Hindlimb muscle (tissue), 1 donor: ENCODE data around the gene MYCBPAP. TPM values are rescaled to one million over a fixed set of nuclear protein-coding genes. Genes with fewer than 3 reads are reported as not detected.

Source experiments
- DNase-seq: peaks from one replicate; pipeline ENCODE4 v3.0.0-alpha.2; 2013
- polyA plus RNA-seq: library from polyadenylated mRNA; unstranded; fragments of 120-200 nt; gene quantifications from one replicate; pipeline ENCODE4 v1.2.1, GENCODE V29; 2013; ENCODE audit not compliant: insufficient read length

Gene MYCBPAP
- polyA plus RNA-seq, 1 donor, result 1.0 TPM

DNA sequence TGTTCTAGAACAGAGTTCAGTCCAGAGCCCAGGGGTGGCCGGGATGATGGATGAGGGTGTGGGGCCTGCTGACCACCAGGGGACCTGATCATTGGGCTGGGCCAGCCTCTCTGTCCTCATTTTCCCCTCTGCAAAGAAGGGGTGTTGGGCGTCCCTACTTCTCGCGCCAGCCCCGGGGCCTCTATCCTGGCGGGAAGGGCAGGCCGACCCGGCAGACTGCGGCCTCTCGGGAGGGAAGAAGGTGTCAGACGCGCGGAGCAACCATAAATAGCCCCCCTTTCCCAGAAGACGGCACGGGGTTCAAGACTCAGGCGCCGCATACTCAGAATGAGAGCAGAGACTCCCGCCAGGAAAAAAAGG lies 50.3 kb downstream of the MYCBPAP start:
- DNase-seq, result no peak

DNA sequence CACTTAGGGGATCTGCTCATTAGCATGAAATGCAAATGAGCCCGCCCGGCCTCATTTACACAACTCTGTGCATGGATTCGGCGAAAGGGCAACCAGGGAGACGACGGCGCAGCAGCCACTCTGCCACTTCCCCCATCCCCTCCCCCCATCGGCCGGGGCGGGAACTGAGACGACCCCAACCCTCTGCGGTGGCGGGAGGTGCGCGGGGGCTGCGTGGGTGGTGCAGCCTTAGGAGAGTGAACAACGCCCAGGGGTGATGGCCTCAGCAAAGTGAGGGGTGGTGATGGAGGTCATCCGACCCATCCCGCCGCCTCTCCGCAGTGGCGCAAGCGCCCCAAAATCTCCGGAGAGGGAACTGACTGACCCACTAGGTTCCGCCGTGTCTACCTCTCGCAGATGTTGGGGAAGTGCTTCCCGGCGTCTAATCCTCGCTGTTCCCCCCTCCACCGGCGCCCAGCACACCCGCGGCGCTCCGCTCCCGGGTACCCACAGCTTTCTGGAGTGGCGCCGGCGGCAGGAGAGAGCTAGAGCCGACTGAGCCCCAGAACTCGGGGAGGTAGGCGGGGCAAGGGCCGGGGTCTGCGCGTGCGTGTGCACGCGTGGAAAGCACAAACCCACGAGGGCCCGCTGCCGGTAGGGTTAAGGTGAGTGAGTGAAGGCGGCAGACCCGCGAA lies 50.8 kb downstream of the MYCBPAP start:
- DNase-seq, result no peak

- DNase-seq, result peak; percentile 72
Observed at GRCh38 chr17:50559674-50560184, 51.5 kb downstream of the MYCBPAP start.

DNA sequence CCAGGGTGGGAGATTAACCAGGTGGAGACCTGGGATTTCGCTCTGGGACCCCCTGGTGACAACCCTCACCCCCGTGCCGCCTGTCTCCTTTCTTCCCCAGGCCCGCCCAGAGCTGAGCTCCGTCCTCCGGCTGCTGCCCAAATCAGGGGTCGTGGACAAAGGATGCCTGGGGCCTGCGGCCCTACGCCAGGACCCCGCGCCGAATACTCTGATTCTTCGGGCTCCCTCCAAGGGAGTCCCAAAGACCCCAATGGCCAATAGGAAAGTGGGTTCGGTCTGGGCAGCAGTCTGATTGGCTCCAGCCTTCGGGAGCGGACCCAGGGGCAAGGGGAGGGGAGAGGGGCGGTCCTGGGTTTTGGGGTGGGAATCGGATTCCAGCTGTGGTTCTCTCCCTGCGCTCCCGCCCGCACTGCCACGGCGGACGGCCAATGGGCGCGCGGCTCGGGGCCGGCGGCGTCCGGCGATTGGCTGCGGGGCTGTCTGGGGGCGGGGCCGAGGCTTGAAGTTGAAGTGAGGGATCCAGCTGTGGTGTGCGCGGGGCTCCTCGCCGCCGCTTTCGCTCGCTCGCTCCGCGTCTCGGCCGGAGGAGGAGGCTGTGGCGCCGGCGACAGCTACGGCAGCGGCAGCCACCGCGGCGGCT lies 52.1 kb downstream of the MYCBPAP start, which contains the start of gene CACNA1G:
CACNA1G (plus strand) TSS at position 531 of the 640 bp plus-strand sequence. CDS start 745 bp downstream, outside the sequence.
- peak; percentile 96 for DNase-seq

DNA sequence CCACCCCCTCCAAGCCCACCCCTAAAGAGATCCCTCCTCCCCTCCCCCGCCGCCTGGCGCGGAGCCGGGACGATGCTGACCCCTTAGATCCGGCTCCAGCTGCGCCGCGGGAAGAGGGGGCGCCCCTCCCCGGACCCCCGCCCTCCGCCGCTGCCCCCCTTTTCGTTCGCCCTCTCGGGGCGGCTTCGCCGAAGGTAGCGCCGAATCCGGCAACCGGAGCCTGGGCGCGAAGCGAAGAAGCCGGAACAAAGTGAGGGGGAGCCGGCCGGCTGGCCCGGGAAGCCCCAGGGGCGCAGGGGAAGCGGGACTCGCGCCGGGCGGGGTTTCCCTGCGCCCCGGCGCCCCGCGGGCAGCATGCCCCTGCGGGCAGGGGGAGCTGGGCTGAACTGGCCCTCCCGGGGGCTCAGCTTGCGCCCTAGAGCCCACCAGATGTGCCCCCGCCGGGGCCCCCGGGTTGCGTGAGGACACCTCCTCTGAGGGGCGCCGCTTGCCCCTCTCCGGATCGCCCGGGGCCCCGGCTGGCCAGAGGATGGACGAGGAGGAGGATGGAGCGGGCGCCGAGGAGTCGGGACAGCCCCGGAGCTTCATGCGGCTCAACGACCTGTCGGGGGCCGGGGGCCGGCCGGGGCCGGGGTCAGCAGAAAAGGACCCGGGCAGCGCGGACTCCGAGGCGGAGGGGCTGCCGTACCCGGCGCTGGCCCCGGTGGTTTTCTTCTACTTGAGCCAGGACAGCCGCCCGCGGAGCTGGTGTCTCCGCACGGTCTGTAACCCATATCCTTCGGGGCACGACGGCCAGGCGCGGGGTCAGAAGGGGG lies 52.9 kb downstream of the MYCBPAP start:
- no peak for DNase-seq

GRCh38 chr17:50561746-50562141 lies 53.5 kb downstream of the MYCBPAP start:
- DNase-seq, result no peak

DNA sequence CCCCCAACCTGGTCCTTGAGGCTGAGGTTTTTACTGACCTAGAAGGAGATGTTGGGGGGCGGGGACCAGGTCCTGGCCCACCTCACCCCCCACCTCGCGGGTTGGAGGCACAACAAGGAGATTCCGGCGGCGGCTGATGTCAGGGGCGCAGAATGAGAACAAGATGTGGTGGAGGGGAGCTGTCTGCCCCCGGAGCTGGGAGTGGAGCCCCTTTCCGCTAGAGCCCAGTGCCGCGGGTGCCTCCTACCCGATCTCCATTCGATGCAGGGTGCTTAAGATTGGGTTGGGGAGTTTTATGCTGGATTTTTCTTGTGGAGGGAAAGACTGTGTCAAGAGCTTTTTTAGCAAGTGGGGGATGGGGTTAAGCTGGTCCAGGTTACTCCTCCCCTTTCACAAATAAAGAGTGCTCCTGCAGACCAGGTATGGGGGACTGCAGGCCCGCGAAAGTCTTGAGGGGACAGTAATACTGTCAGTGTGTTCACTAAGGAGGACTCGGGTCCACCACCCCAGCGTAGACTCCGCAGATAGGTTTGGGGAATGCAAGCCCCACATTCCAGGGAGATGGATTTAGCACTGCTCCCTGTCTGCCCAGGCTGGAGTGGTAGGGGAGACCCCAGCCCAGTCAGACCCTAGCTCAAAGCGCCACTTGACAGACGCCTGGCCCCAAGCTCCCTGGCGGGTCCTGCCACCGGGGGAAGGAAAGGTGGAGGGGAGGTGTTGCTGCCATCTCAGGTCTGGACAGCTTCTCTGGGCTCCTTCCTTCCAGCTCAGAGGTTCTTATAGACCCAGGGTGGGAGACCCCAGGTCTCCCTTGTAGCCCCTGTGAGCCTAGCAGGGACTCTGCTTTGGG lies 54.2 kb downstream of the MYCBPAP start:
- no peak for DNase-seq

GRCh38 chr17:50563092-50563511 lies 54.9 kb downstream of the MYCBPAP start:
- no peak for DNase-seq

DNA sequence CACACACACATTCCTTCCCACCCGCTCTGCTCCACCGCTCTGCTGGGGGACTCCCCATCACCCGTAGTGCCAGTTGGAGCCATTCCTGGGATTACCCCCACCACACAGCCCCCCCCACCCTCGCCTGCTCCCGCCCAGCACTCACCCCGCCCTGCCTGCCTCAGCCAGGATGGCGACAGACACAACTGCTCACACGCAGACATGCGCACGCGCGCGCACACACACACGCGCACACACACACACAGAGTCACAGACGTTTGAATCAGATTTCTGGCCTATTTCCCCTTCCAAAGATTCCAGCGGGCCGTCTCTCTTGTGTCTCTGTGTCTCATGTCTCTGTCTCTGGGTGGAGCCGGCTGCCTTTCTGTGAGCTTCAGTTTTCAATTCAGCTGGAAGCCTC lies 56.7 kb downstream of the MYCBPAP start:
- DNase-seq, result peak; percentile 92

DNA sequence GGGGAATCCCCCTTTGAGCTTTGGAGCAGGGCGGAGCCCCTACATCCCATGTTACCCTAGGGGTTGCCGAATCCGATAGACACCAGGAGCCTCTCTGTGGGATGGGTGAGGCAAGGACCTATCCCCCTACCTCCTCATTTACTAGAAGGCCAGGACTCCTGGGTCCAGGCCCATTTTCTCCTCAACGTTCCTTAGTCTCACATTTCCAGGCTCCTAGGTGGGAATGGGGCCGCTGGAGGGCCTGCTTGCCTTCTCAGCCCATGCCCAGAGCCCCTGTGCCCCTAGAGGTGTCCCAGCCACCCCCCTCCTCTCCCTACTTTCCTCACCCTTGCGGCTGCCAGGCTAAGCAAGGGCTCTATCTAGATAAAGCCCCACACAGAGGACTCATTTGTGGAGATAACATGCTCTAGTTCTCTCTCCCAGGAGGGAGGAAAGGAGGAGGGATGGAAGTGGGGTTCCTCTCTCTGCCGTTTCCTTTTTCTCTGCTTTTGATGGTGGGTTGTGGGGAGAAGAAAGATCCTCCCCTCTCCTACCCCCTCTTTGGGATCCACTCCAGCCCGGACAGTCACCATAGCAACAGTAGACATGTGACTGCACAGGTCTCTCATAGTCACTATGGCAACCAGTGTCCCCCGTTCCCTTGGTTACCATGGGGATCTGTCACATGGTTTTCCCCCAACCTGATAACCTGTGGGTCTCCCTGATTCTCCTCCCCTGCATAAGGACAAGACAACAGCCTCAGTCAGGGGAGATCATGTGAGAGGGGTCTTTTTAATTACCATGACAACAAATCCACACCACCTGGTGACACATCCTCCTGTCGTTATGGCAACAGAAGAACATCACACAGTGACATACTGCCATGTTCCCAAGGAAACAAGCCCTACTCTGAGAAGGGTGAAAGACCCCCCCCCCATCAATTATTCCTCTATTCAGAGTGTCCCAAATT lies 57.4 kb downstream of the MYCBPAP start:
- DNase-seq, result no peak

- DNase-seq, result no peak
Observed at GRCh38 chr17:50566886-50567285, 58.6 kb downstream of the MYCBPAP start.

- no peak for DNase-seq
Observed at GRCh38 chr17:50568659-50569058, 60.4 kb downstream of the MYCBPAP start.

DNA sequence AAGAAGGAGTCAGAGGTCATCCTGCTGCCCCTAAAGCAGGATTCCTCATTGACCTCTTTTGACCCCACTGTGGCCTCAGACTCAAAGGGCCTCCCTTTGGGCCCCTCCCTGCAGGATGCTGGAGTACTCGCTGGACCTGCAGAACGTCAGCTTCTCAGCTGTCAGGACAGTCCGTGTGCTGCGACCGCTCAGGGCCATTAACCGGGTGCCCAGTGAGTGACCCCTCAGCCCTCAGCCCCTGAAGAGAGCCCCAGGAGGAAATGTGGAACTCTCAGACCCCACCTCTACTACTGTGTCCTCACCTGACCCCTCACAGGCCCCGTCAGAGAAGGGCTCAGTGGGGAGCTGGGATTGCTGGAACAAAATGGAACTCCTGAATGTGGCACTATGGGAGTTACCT lies 61.4 kb downstream of the MYCBPAP start:
- DNase-seq, result no peak

- no peak for DNase-seq
Observed at GRCh38 chr17:50570032-50570431, 61.8 kb downstream of the MYCBPAP start.

GRCh38 chr17:50570528-50570927 lies 62.3 kb downstream of the MYCBPAP start:
- DNase-seq, result no peak

GRCh38 chr17:50571681-50572080 lies 63.4 kb downstream of the MYCBPAP start:
- no peak for DNase-seq

- no peak for DNase-seq
Observed at GRCh38 chr17:50572541-50572940, 64.3 kb downstream of the MYCBPAP start.

DNA sequence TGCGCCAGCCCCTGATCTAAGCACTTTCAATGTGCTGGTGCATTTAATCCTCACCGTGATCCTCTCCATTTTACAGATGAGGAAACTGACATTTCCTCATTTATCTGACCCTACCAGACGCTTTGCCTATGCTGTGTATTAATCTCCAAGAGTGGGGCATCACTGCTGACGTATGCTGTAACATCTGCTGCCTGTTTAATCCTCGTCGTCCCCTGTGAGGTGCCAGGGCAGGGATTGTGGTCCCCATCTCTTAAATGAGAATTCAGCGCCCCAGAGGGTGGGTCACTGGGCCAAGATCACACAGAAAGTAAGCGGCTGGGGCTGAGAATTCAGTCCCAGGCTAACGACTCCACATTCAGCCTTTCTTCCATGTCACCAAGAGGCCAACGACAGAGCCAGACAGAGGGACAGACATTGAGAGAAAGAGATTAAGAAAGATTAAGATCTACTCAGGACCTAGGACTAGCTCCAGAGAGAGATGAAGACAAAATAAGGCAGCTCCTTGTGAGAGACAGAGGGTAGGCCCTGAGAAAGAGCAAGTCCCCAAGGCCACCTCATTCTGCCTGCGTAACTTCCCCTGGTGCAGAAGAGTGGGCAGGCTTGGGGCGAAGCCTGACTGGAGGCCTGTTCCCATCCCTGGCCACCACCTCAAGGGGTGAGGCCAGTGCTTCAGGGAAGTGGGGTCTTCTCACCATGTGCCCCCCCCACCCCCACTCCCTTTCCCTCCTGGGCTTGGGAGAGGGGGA lies 65.8 kb downstream of the MYCBPAP start:
- no peak for DNase-seq

GRCh38 chr17:50575581-50576210 lies 67.5 kb downstream of the MYCBPAP start:
- no peak for DNase-seq

DNA sequence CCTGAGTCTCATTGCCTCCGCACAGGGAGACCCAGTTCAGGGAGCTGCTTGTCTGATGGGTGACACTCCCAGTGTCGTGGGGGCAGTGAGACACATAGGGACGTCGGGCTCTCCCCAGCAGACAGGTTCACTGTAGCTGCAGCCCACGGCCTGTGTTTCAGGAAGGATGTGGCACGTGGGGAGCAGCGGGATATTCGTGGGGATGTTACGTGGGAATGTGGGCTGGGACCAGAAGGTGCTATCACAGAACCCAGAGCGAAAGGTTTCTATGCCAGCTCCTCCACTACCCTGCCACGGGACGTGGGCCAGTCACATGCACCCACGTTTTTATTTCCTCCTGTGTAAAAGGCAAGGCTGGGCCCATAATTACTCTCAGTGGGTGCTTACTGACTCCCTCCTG lies 68.6 kb downstream of the MYCBPAP start:
- no peak for DNase-seq
